Spleen (tissue), 7 donors: ENCODE measurements around the gene RFXANK.

Source experiments
- CTCF ChIP-seq, 11 experiments: fragments of 200-600 bp in 7 of 11; fragments of 450-650 bp in 4 of 11; sonication (generic) in 4 of 11; IDR thresholded peaks in 8 of 11; conservative IDR thresholded peaks in 3 of 11; 1 replicate in 7 of 11; 2 replicates in 4 of 11; pipeline versions ENCODE4 v1.4.0 to v1.8.0; 2016 to 2021; ENCODE audit warnings: antibody characterized with exemption in 11 of 11, inconsistent platforms in 4 of 11, mild to moderate bottlenecking in 1 of 11
- POLR2AphosphoS5 ChIP-seq, 3 donors: sonication (generic); formaldehyde crosslinking; IDR thresholded peaks; one replicate each; pipeline ENCODE4 v1.5.1; 2017; ENCODE audit warnings: antibody characterized with exemption in 3 of 3
- donor health status: DM: no; HTN: no; CAD: no; lungs with moderate emphysema.
- donor health status: DM: no; HTN: no; CAD: no.
- donor health status: DM: no; HTN: no; CAD: no.

DNA sequence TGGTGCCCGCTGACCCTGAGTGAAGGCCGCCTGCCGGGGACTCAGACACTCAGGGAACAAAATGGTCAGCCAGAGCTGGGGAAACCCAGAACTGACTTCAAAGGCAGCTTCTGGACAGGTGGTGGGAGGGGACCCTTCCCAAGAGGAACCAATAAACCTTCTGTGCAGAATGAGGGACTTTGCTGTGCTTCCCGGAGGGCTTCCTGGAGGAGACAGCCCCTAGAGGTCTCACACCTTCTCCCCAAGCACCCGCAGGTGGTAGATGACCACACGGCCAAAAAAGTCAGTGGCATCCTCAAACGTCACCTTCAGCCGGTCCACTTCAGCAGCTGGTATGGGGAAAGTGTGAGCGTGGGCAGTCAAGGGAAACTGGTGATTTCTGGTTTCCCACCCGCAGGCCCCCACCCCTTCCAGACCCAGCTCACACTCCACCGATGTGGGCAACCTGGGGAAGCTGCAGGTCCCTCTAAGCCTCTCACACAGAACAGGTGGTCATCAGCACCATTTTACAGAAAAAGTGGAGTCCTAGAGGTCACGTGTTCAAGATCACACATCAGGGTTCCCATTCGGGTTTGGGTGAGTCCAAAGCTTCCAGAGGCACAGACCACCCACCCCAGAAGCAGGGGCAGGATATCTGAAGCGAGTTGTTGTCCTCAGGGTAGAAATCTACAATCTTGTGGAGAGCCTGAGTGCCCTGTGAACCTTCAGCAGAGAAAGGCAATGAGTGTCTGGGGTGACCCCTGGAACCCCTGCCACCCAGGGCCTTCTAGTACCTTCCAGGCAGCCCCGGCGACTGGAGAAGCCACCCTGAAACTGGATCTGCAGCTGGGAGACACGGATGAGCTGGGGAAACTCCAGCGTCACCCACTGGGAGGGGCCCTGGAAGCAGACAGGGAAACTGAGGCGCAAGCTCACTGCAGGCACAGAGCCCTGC, 9.9 kb downstream of the RFXANK start:
- TF ChIP-seq CTCF (IDR thresholded peaks at IDR 0.05 in 8 of 11, conservative IDR thresholded peaks at IDR 0.05 in 3 of 11): no peak
- TF ChIP-seq POLR2AphosphoS5 (IDR thresholded peaks at IDR 0.05): no peak
